GM21528 (cell line): Measurements from ENCODE around the gene CLCN5.

Source experiments
- ATAC-seq: cut with Tn5 transposase; IDR thresholded peaks from one replicate; pipeline ENCODE4 v1.9.1; 2021; ENCODE audit warnings: mild to moderate bottlenecking, moderate library complexity; ENCODE audit not compliant: unreplicated experiment, low FRiP score

Gene CLCN5

DNA sequence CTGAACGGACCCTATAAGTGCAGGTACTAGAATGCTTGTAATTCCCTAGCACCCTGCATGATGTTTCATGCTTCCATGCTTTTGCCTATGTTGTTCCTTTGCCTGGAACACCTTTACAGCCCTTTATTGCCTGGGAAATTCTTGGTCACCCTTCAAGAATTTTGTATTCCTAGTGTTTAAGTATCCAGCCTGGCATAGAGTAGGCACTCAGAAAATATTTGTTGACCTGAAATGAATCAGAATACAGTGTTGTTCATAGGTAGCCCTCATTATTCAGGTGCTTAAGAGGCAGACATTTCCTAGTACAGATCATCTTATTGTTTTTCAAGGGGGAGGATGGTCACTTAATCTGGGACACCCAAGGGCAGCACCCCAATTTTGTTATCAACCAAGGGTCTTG is 203.1 kb downstream of the CLCN5 start:
- no peak for ATAC-seq

- ATAC-seq: no peak
Measured at GRCh38 chrX:50147972-50148371, 225.6 kb downstream of the CLCN5 start.
